Transverse colon (tissue), 4 donors: ENCODE results near the gene GMEB2.

Experiments
- CTCF ChIP-seq, 5 experiments: fragments of 200-600 bp in 3 of 5; fragments of 450-650 bp in 2 of 5; sonication (generic) in 3 of 5; IDR thresholded peaks; 1 replicate in 2 of 5; 2 replicates in 3 of 5; pipeline ENCODE4 v1.5.1; 2016 to 2017; ENCODE audit warnings: antibody characterized with exemption in 5 of 5, inconsistent platforms in 3 of 5, mild to moderate bottlenecking in 2 of 5, moderate library complexity in 1 of 5
- POLR2A ChIP-seq: fragments of 450-650 bp; IDR thresholded peaks from one replicate; pipeline ENCODE4 v1.6.1; 2016; ENCODE audit warnings: antibody characterized with exemption, mild to moderate bottlenecking, moderate library complexity
- POLR2AphosphoS5 ChIP-seq, 3 donors: sonication (generic); formaldehyde crosslinking; IDR thresholded peaks; one replicate each; pipeline ENCODE4 v1.6.1; 2016; ENCODE audit warnings: antibody characterized with exemption in 3 of 3

GRCh38 chr20:63653041-63653973 is 26.4 kb upstream of the GMEB2 start, which contains the start of gene STMN3:
- TF ChIP-seq POLR2A (no peak), CTCF (IDR thresholded peaks at IDR 0.05) (no peak), POLR2AphosphoS5 (IDR thresholded peaks at IDR 0.05) (peak in 2 of 3 donors; percentile 29 to 54)
